Liver (tissue), 9 donors: ENCODE measurements around the gene EPC2. TPM values are rescaled to one million over a fixed set of nuclear protein-coding genes. Genes with fewer than 3 reads are reported as not detected.
"Not testable (repeated sequence)": the region's sequence is repeated elsewhere in the genome, so short reads cannot be mapped to it uniquely, and the experiment has no call there.

ENCODE experiments used
- DNase-seq: peaks from one replicate; pipeline ENCODE4 v3.0.0-alpha.2; 2017; ENCODE audit warnings: low spot score
- H3K27ac ChIP-seq, 2 donors: one replicate each; pipeline ENCODE4 v1.7.0; 2013; ENCODE audit warnings: inconsistent platforms in 2 of 2, low read length in 2 of 2, control low read depth in 1 of 2, low read depth in 1 of 2, mild to moderate bottlenecking in 1 of 2
- H3K27me3 ChIP-seq, 4 donors: one replicate each; pipeline versions ENCODE4 v1.6.1 to v1.7.0; 2013; ENCODE audit warnings: low read length in 3 of 4, inconsistent platforms in 1 of 4, mild to moderate bottlenecking in 1 of 4, moderate library complexity in 1 of 4; ENCODE audit not compliant: control insufficient read depth in 4 of 4, insufficient read depth in 4 of 4
- H3K36me3 ChIP-seq, 4 donors: one replicate each; pipeline versions ENCODE4 v1.6.1 to v1.7.0; 2013; ENCODE audit warnings: low read length in 3 of 4, mild to moderate bottlenecking in 3 of 4, low read depth in 1 of 4, moderate library complexity in 1 of 4; ENCODE audit not compliant: control insufficient read depth in 4 of 4, insufficient read depth in 3 of 4
- H3K4me1 ChIP-seq, 4 donors: one replicate each; pipeline versions ENCODE4 v1.6.1 to v1.7.0; 2013; ENCODE audit warnings: low read length in 3 of 4, mild to moderate bottlenecking in 3 of 4, moderate library complexity in 1 of 4; ENCODE audit not compliant: control insufficient read depth in 4 of 4, insufficient read depth in 4 of 4
- H3K4me3 ChIP-seq, 3 donors: one replicate each; pipeline versions ENCODE4 v1.6.1 to v1.7.0; 2013; ENCODE audit warnings: low read length in 3 of 3, control low read depth in 1 of 3, low read depth in 1 of 3, mild to moderate bottlenecking in 1 of 3
- H3K9ac ChIP-seq, 2 donors: one replicate each; pipeline ENCODE4 v1.7.0; 2013; ENCODE audit warnings: low read length in 2 of 2, mild to moderate bottlenecking in 2 of 2, moderate library complexity in 2 of 2, control low read depth in 1 of 2, low read depth in 1 of 2
- H3K9me3 ChIP-seq, 4 donors: one replicate each; pipeline versions ENCODE4 v1.6.1 to v1.7.0; 2013; ENCODE audit warnings: low read length in 3 of 4; ENCODE audit not compliant: control insufficient read depth in 4 of 4
- EGR1 ChIP-seq, 2 donors: IDR thresholded peaks; 2 replicates each; pipeline ENCODE4 v1.6.1; 2016 to 2018; ENCODE audit warnings: antibody characterized with exemption in 2 of 2, low read depth in 2 of 2
- FOXA1 ChIP-seq: IDR thresholded peaks from 2 replicates; pipeline ENCODE4 v1.6.1; 2016; ENCODE audit warnings: antibody characterized with exemption
- FOXA2 ChIP-seq: IDR thresholded peaks from 2 replicates; pipeline ENCODE4 v1.6.1; 2016; ENCODE audit warnings: antibody characterized with exemption
- GABPA ChIP-seq, 2 donors: IDR thresholded peaks in 1 of 2; conservative IDR thresholded peaks in 1 of 2; 2 replicates each; pipeline ENCODE4 v1.6.1; 2016; ENCODE audit warnings: antibody characterized with exemption in 2 of 2, mild to moderate bottlenecking in 1 of 2, moderate library complexity in 1 of 2
- HNF4A ChIP-seq, 2 donors: conservative IDR thresholded peaks; 2 replicates each; pipeline ENCODE4 v1.6.1; 2016; ENCODE audit warnings: antibody characterized with exemption in 2 of 2, mild to moderate bottlenecking in 2 of 2
- HNF4G ChIP-seq: IDR thresholded peaks from 2 replicates; pipeline ENCODE4 v1.6.1; 2016; ENCODE audit warnings: antibody characterized with exemption
- JUND ChIP-seq, 2 donors: IDR thresholded peaks; 2 replicates each; pipeline ENCODE4 v1.6.1; 2016; ENCODE audit warnings: antibody characterized with exemption in 2 of 2
- NR2F2 ChIP-seq: IDR thresholded peaks from 2 replicates; pipeline ENCODE4 v1.6.1; 2016; ENCODE audit warnings: antibody characterized with exemption
- RAD21 ChIP-seq, 2 donors: IDR thresholded peaks; 2 replicates each; pipeline ENCODE4 v1.6.1; 2016; ENCODE audit warnings: antibody characterized with exemption in 2 of 2, mild to moderate bottlenecking in 2 of 2
- RXRA ChIP-seq, 2 donors: IDR thresholded peaks; 2 replicates each; pipeline ENCODE4 v1.6.1; 2017 to 2018; ENCODE audit warnings: antibody characterized with exemption in 2 of 2, mild to moderate bottlenecking in 1 of 2
- SP1 ChIP-seq: IDR thresholded peaks from 2 replicates; pipeline ENCODE4 v1.6.1; 2018; ENCODE audit warnings: antibody characterized with exemption, mild to moderate bottlenecking
- TAF1 ChIP-seq: conservative IDR thresholded peaks from 2 replicates; pipeline ENCODE4 v1.6.1; 2016; ENCODE audit warnings: antibody characterized with exemption, mild to moderate bottlenecking
- YY1 ChIP-seq: IDR thresholded peaks from 2 replicates; pipeline ENCODE4 v1.6.1; 2016; ENCODE audit warnings: antibody characterized with exemption, mild to moderate bottlenecking
- WGBS: extraction: QIAGEN DNeasy Blood & Tissue Kit; methylation state at CpG from one replicate; pipeline ENCODE4 v1.1.7; 2013; 5-methylcytosine and 5-hydroxymethylcytosine counted together
- polyA plus RNA-seq, 2 donors: library from polyadenylated mRNA; stranded (reverse) in 1 of 2; unstranded in 1 of 2; fragments of 200-250 nt in 1 of 2; fragments of >200 nt in 1 of 2; fragmentation: Nextera tagmentation in 1 of 2; extraction: Ambion mirVana in 1 of 2; gene quantifications; one replicate each; pipeline versions ENCODE4 v1.2.1 to v1.2.3, GENCODE V29; 2013 to 2015
- total RNA-seq, 2 donors: library from RNA; depleted of rRNA; stranded (reverse); fragments of >200 nt; gene quantifications; one replicate each; pipeline ENCODE4 v1.2.3, GENCODE V29; 2014
- TF ChIP-seq, protein P1 (sequence below): IDR thresholded peaks from 2 replicates; pipeline ENCODE4 v1.6.1; 2016; ENCODE audit warnings: antibody characterized with exemption
- TF ChIP-seq, protein P2 (sequence below): IDR thresholded peaks from 2 replicates; pipeline ENCODE4 v1.6.1; 2016; ENCODE audit warnings: antibody characterized with exemption
- TF ChIP-seq, protein P3 (sequence below): IDR thresholded peaks from 2 replicates; pipeline ENCODE4 v1.6.1; 2016; ENCODE audit warnings: antibody characterized with exemption, mild to moderate bottlenecking
- TF ChIP-seq, protein P4 (sequence below): IDR thresholded peaks from 2 replicates; pipeline ENCODE4 v1.6.1; 2016; ENCODE audit warnings: antibody characterized with exemption
- donor health status: healthy.
- donor health status: healthy.
- donor health status: healthy.
- donor health status: healthy.
- donor health status: healthy.

Gene EPC2
- total and polyA plus RNA-seq, 4 donors: 2.8 to 17.7 (median 9.6) TPM

DNA sequence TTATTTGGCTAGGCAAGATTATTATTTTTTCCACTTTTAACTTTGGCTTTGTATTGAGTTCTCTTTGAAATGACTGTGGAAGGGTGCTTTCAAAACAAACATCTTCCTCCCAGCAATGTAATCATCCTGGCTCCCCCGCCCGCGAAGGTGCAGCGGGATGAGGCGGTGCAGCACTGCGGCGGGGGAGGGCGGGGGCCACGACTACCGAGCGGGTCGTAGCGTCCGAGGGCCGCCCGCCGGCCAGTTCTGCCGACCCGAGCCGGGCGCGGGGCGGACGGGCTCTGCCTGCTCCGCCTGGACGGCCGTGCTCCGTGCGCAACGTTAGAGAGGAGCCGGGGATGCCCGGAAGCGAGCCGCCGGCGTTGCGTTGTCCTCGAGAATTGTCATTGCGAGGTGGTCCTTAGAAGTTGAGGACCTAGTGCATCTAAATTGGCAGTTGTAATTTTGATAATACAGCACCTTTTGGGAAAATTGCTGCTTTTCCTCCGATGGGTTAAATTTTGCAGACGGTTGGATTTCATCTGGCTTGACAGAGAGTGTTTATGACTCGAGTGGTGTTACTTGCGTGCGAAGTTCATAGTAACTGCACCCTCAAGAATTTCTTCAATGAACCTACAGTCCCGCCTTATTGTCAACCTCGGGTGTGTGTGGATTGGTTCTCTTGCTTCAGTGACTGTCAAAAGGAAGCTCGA, 1.1 kb downstream of the EPC2 start:
- Histone ChIP-seq H3K27me3 (no peaks in the 10 kb centered on the region), H3K9ac (peak overlapping the region; percentile 66 to 91), H3K27ac (peak overlapping the region; percentile 93 to 98), H3K4me1 (peaks cover 6 to 15% (median 10%) of the 10 kb centered on the region in 4 donors), H3K4me3 (peak overlapping the region; percentile 44 to 99 (median 97)), H3K9me3 (no peaks in the 10 kb centered on the region), H3K36me3 (no peaks in the 10 kb centered on the region)
- DNase-seq: peak; percentile 39
- under 1% methylated on average over 47 of the region's 47 CpGs for WGBS
- peak in 1 of 2 donors; percentile 12 for TF ChIP-seq RAD21 (IDR thresholded peaks at IDR 0.05)
- TF ChIP-seq NR2F2: no peak

DNA sequence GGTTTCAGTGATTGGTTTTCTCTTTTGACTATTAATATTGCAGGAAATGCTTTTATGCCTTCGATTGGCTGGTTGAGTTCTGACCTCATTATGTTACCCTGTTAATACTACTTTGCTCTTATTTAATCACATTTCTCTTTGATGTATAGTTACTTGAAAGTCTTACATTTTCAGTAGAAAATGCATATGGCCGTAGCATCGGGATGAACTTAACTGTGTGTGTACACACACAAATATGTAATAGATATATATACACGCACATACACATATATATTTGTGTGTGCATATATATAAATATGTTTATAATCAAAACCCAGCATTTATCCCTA, 1.6 kb downstream of the EPC2 start:
- peak overlapping the region; percentile 66 to 91 for H3K9ac ChIP-seq
- peaks cover 6 to 18% (median 10%) of the 10 kb centered on the region in 4 donors for H3K4me1 ChIP-seq
- TF ChIP-seq NR2F2 (no peak), SP1 (no peak), TAF1 (no peak), FOXA1 (no peak), YY1 (no peak), GABPA (IDR thresholded peaks at IDR 0.05 in 1 of 2, conservative IDR thresholded peaks at IDR 0.05 in 1 of 2) (no peak), FOXA2 (no peak), JUND (IDR thresholded peaks at IDR 0.05) (no peak), HNF4G (no peak), RXRA (IDR thresholded peaks at IDR 0.05) (no peak), EGR1 (IDR thresholded peaks at IDR 0.05; ENCODE audit: low read depth in 2 of 2) (no peak), RAD21 (IDR thresholded peaks at IDR 0.05) (no peak), HNF4A (conservative IDR thresholded peaks at IDR 0.05) (no peak)
- TF ChIP-seq, protein P1, sequence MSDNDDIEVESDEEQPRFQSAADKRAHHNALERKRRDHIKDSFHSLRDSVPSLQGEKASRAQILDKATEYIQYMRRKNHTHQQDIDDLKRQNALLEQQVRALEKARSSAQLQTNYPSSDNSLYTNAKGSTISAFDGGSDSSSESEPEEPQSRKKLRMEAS: no peak
- TF ChIP-seq, protein P2, sequence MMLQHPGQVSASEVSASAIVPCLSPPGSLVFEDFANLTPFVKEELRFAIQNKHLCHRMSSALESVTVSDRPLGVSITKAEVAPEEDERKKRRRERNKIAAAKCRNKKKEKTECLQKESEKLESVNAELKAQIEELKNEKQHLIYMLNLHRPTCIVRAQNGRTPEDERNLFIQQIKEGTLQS: no peak
- TF ChIP-seq, protein P3, sequence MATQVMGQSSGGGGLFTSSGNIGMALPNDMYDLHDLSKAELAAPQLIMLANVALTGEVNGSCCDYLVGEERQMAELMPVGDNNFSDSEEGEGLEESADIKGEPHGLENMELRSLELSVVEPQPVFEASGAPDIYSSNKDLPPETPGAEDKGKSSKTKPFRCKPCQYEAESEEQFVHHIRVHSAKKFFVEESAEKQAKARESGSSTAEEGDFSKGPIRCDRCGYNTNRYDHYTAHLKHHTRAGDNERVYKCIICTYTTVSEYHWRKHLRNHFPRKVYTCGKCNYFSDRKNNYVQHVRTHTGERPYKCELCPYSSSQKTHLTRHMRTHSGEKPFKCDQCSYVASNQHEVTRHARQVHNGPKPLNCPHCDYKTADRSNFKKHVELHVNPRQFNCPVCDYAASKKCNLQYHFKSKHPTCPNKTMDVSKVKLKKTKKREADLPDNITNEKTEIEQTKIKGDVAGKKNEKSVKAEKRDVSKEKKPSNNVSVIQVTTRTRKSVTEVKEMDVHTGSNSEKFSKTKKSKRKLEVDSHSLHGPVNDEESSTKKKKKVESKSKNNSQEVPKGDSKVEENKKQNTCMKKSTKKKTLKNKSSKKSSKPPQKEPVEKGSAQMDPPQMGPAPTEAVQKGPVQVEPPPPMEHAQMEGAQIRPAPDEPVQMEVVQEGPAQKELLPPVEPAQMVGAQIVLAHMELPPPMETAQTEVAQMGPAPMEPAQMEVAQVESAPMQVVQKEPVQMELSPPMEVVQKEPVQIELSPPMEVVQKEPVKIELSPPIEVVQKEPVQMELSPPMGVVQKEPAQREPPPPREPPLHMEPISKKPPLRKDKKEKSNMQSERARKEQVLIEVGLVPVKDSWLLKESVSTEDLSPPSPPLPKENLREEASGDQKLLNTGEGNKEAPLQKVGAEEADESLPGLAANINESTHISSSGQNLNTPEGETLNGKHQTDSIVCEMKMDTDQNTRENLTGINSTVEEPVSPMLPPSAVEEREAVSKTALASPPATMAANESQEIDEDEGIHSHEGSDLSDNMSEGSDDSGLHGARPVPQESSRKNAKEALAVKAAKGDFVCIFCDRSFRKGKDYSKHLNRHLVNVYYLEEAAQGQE: no peak
- TF ChIP-seq, protein P4, sequence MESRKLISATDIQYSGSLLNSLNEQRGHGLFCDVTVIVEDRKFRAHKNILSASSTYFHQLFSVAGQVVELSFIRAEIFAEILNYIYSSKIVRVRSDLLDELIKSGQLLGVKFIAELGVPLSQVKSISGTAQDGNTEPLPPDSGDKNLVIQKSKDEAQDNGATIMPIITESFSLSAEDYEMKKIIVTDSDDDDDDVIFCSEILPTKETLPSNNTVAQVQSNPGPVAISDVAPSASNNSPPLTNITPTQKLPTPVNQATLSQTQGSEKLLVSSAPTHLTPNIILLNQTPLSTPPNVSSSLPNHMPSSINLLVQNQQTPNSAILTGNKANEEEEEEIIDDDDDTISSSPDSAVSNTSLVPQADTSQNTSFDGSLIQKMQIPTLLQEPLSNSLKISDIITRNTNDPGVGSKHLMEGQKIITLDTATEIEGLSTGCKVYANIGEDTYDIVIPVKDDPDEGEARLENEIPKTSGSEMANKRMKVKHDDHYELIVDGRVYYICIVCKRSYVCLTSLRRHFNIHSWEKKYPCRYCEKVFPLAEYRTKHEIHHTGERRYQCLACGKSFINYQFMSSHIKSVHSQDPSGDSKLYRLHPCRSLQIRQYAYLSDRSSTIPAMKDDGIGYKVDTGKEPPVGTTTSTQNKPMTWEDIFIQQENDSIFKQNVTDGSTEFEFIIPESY: no peak
- H3K36me3 ChIP-seq: no peaks in the 10 kb centered on the region
- WGBS: 50% methylated on average over 4 of the region's 4 CpGs
- H3K4me3 ChIP-seq: peak overlapping the region; percentile 44 to 99 (median 97)
- DNase-seq: no peak
- H3K27me3 ChIP-seq: no peaks in the 10 kb centered on the region
- H3K27ac ChIP-seq: peak overlapping the region; percentile 93 to 98
- H3K9me3 ChIP-seq: no peaks in the 10 kb centered on the region

DNA sequence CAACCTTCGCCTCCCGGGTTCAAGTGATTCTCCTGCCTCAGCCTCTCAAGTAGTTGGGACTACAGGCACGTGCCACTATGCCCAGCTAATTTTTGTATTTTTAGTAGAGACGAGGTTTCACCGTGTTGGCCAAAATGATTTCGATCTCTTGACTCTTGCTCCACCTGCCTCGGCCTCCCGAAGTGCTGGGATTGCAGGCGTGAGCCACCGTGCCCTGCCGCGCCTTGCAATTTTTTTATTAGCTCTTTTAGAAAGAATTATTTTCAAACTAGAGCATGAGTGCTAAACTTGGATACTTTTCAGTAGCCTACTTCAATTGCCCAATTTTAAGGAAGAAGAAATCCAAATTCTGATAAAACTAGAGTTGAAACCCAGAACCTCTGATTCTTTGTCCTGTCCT, 3.2 kb downstream of the EPC2 start:
- 96% methylated on average over 12 of the region's 12 CpGs for WGBS
- not testable (repeated sequence) for H3K4me3 ChIP-seq, DNase-seq, H3K27ac ChIP-seq, H3K9me3 ChIP-seq, H3K27me3 ChIP-seq, H3K36me3 ChIP-seq, H3K9ac ChIP-seq
- peaks cover 6 to 22% (median 10%) of the 10 kb centered on the region in 4 donors for H3K4me1 ChIP-seq
